Lower lobe of right lung (tissue), 2 donors: Measurements from ENCODE around the gene RPGRIP1L. TPM values are rescaled to one million over a fixed set of nuclear protein-coding genes. Genes with fewer than 3 reads are reported as not detected.

Experiments
- ATAC-seq, 2 donors: fragments of 200-7000 bp; cut with Tn5 transposase; one replicate each; pipeline ENCODE4 v1.9.1; 2020 to 2022; ENCODE audit warnings: mild to moderate bottlenecking in 2 of 2, moderate library complexity in 2 of 2
- DNase-seq: peaks from one replicate; pipeline ENCODE4 v3.0.0-alpha.2; 2020
- H3K27ac ChIP-seq: fragments of 200-600 bp; one replicate; pipeline ENCODE4 v1.8.0; 2022
- H3K27me3 ChIP-seq: fragments of 200-600 bp; one replicate; pipeline ENCODE4 v1.8.0; 2022; ENCODE audit warnings: low read depth
- H3K36me3 ChIP-seq: fragments of 200-600 bp; one replicate; pipeline ENCODE4 v1.8.0; 2022; ENCODE audit warnings: mild to moderate bottlenecking
- H3K4me1 ChIP-seq: fragments of 200-600 bp; one replicate; pipeline ENCODE4 v1.8.0; 2022
- H3K4me3 ChIP-seq: fragments of 200-600 bp; one replicate; pipeline ENCODE4 v1.8.0; 2022; ENCODE audit warnings: mild to moderate bottlenecking
- H3K9me3 ChIP-seq: fragments of 200-600 bp; one replicate; pipeline ENCODE4 v1.8.0; 2022
- intact Hi-C: fragments of 100-400 bp; cut with DNase I; formaldehyde crosslinking; loops from one replicate; pipeline ENCODE4 v1.11.0; 2022
- total RNA-seq: library from RNA; stranded (reverse); fragmentation: NEBNext Ultra II Directional; extraction: Animal tissue kit (Norgen Biotek cat#: 25700); gene quantifications from one replicate; pipeline ENCODE4 v1.2.1, GENCODE V29; 2021
- TF ChIP-seq, protein P1 (sequence below): fragments of 200-600 bp; IDR thresholded peaks from one replicate; pipeline ENCODE4 v1.8.0; 2022; ENCODE audit warnings: antibody characterized with exemption, mild to moderate bottlenecking
- donor health status: DM: no; HTN: yes; CAD: no; lungs with severe emphysema.

Gene RPGRIP1L
- total RNA-seq, 1 donor from 2014 or later, result 6.6 TPM

DNA sequence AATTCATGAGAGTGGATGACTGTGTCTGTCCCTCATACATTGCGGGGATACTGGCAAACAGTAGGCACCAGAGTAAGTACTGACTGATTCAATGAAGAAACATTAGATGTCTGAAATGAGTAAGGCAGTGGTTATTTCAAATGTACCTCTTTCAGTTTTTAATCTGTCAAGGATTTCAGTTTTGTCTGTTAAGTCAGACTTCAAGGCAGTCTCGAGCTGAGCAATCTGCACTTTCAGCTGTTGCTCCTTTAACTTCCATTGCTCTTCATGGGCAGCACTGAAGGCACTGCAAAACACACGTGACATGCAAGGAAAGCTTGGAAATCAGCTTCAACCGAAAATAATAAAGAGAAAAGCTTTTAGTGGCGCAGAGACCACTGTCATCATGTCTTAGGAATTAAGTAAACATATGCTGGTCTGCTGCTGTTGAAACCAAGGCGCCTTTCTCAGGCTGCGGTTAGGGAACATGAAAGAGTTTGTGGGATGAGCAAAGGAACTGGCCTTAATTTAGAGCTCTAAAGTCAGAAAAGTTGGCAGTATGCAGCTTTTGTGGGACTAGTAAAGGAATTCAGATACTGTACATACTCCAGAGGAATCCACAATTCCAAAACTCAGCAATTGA lies 38.8 kb downstream of the RPGRIP1L start:
- intact Hi-C loops, result no loop called here
- Histone ChIP-seq H3K27ac (no peak overlapping the region), H3K4me1 (no peaks in the 10 kb centered on the region), H3K4me3 (no peak overlapping the region), H3K36me3 (no peaks in the 10 kb centered on the region), H3K27me3 (no peaks in the 10 kb centered on the region), H3K9me3 (no peaks in the 10 kb centered on the region)
- ATAC-seq (no peak), DNase-seq (no peak)
- TF ChIP-seq, protein P1, sequence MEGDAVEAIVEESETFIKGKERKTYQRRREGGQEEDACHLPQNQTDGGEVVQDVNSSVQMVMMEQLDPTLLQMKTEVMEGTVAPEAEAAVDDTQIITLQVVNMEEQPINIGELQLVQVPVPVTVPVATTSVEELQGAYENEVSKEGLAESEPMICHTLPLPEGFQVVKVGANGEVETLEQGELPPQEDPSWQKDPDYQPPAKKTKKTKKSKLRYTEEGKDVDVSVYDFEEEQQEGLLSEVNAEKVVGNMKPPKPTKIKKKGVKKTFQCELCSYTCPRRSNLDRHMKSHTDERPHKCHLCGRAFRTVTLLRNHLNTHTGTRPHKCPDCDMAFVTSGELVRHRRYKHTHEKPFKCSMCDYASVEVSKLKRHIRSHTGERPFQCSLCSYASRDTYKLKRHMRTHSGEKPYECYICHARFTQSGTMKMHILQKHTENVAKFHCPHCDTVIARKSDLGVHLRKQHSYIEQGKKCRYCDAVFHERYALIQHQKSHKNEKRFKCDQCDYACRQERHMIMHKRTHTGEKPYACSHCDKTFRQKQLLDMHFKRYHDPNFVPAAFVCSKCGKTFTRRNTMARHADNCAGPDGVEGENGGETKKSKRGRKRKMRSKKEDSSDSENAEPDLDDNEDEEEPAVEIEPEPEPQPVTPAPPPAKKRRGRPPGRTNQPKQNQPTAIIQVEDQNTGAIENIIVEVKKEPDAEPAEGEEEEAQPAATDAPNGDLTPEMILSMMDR, result no peak

- H3K4me3 ChIP-seq, result no peak overlapping the region
- H3K27ac ChIP-seq, result no peak overlapping the region
- H3K4me1 ChIP-seq, result no peaks in the 10 kb centered on the region
- H3K9me3 ChIP-seq, result no peaks in the 10 kb centered on the region
- TF ChIP-seq, protein P1, result no peak
- intact Hi-C loops, result no loop called here
- no peaks in the 10 kb centered on the region for H3K36me3 ChIP-seq
- no peaks in the 10 kb centered on the region for H3K27me3 ChIP-seq
- ATAC-seq (no peak), DNase-seq (no peak)
These were observed 41.6 kb downstream of the RPGRIP1L start for GRCh38 chr16:53662072-53662471.

DNA sequence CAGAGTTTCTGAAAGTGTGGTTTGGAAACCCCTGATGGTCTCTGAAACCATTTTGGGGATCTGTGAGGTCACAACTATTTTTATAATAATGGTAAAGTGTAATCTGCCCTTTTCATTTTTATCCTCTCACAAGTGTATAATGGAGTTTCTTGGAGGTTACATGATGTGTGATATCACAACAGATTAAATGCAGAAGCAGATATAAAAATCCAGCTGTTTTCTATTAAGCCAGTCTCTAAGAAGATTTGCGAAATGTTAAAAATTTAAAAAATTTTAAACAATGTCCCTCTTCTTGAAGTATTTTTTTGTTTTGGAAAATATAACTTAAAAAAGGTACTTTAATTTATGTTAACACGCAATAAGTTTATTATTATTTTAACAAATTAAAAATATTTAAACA lies 48.7 kb downstream of the RPGRIP1L start:
- ATAC-seq (no peak), DNase-seq (no peak)
- H3K9me3 ChIP-seq, result no peaks in the 10 kb centered on the region
- H3K4me1 ChIP-seq, result no peaks in the 10 kb centered on the region
- intact Hi-C loops, result no loop called here
- no peak overlapping the region for H3K4me3 ChIP-seq
- peaks cover 9% of the 10 kb centered on the region for H3K36me3 ChIP-seq
- TF ChIP-seq, protein P1, result no peak
- no peaks in the 10 kb centered on the region for H3K27me3 ChIP-seq
- no peak overlapping the region for H3K27ac ChIP-seq

GRCh38 chr16:53651357-53651756 lies 52.3 kb downstream of the RPGRIP1L start:
- no peak for ATAC-seq
- Histone ChIP-seq H3K9me3 (no peaks in the 10 kb centered on the region), H3K36me3 (peaks cover 9% of the 10 kb centered on the region), H3K4me3 (no peak overlapping the region), H3K27ac (no peak overlapping the region), H3K27me3 (no peaks in the 10 kb centered on the region), H3K4me1 (no peaks in the 10 kb centered on the region)
- TF ChIP-seq, protein P1, result no peak
- DNase-seq, result no peak
- intact Hi-C loops, result no loop called here

DNA sequence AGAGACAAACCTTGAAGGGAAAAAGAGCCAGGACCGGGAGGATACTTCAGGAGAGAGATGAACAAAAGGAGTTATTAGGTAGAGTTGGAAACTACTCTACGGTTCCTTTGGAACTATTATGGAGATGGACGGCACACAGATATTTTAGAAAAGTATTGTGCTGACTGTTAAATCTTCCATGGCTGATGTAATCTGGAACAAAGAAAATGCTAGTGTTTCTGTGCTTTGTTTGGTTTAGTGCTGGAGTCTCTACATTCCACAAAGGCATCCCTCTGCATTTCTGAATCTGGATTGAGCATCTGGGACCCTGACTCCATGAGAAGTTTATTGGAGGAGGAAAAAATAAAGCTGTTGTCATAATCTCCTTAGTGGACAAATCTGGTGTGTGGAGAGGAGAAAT lies 57.2 kb downstream of the RPGRIP1L start:
- DNase-seq, result no peak
- Histone ChIP-seq H3K27me3 (no peaks in the 10 kb centered on the region), H3K4me3 (no peak overlapping the region), H3K36me3 (no peaks in the 10 kb centered on the region), H3K9me3 (peaks cover 9% of the 10 kb centered on the region), H3K27ac (no peak overlapping the region), H3K4me1 (no peaks in the 10 kb centered on the region)
- intact Hi-C loops, result no loop called here
- no peak for ATAC-seq
- TF ChIP-seq, protein P1, result no peak
